ENCODE data around the gene WDR76. TPM values are rescaled to one million over a fixed set of nuclear protein-coding genes. Genes with fewer than 3 reads are reported as not detected.

WDR76 gene
- 10.8 TPM for polyA plus RNA-seq (2013)

- WGBS (ENCODE audit: insufficient coverage), result 12% methylated on average over 35 of the region's 48 CpGs
- H3K27ac ChIP-seq (ENCODE audit: insufficient read depth in 1 of 2, low read depth in 1 of 2, low read length in 2 of 2, poor library complexity in 1 of 2, severe bottlenecking in 2 of 2), result peak within 1 kb of the TSS in 1 of 2 experiments; percentile 64
- H3K4me3 ChIP-seq (ENCODE audit: control insufficient read depth in 1 of 7, extremely low read depth in 1 of 7, insufficient read depth in 4 of 7, low read depth in 2 of 7, low read length in 6 of 7), result peak within 1 kb of the TSS; percentile 48 to 86 (median 72)
- H3K9me3 ChIP-seq (ENCODE audit: control extremely low read depth in 1 of 5, control insufficient read depth in 4 of 5, insufficient read depth in 2 of 5, low read depth in 1 of 5, low read length in 4 of 5), result no peaks in the 10 kb centered on the region
- H3K36me3 ChIP-seq (ENCODE audit: control insufficient read depth in 4 of 4, insufficient read depth in 4 of 4, low read length in 3 of 4), result peaks cover 0 to 8% (median 0%) of the 10 kb centered on the region in 4 experiments
- H3K27me3 ChIP-seq (replicated peaks in 2 of 5; ENCODE audit: control insufficient read depth in 4 of 5, insufficient read depth in 5 of 5, low read length in 4 of 5), result no peaks in the 10 kb centered on the region
- CTCF ChIA-PET, result interaction anchor here (1.4 kb wide), 1 partner anchor 10 kb away, joined by 3 read pairs; no protein-coding TSS in a partner anchor
- peak; percentile 72 to 81 (median 78) for DNase-seq
- peaks cover 6 to 38% (median 35%) of the 10 kb centered on the region in 4 experiments for H3K4me1 ChIP-seq (ENCODE audit: control extremely low read depth in 1 of 4, control insufficient read depth in 4 of 4, insufficient read depth in 4 of 4, low read length in 3 of 4)
- POLR2A ChIA-PET, result no interaction called here
Measured at GRCh38 chr15:43826508-43827341, at the start of gene WDR76. Gene WDR76, plus strand, starts transcription at chr15:43827002. Its CDS starts 31 bp downstream, at chr15:43827033.

DNA sequence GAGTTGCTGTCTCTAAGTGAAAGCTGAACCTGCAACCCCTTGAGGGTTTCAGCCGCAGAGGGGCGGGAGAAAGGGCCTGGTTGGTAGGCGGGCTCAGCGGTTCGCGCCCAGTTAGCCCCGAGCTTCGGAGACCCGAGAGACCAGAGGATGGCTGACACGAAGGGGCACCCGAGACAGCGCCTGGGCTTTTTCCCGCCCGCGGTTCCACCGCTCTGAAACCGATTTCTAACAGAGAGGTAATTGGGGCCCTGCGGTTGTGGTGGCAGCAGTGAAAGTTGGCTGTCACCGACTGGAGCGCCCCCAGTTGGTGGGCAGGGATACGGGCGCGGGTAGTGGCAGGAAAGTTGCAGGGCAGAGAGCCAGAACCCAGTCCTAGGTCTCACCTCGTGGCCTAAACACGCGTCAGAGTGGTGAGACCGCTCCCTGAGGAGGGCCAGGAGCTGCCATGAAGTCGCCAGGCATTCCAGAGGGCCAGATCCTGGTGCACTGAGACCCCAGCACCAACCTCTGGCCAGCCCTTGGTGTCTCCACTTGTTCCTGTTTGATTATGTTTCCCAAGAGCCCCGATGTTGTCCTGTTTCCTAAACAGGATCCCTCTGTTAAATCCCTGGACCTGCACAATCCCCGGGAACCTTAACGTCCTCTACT lies 49.4 kb upstream of the WDR76 start:
- H3K4me1 ChIP-seq (ENCODE audit: control extremely low read depth in 1 of 4, control insufficient read depth in 4 of 4, insufficient read depth in 4 of 4, low read length in 3 of 4), result peaks cover 0 to 19% (median 10%) of the 10 kb centered on the region in 4 experiments
- peaks cover 0 to 15% (median 6%) of the 10 kb centered on the region in 4 experiments for H3K36me3 ChIP-seq (ENCODE audit: control insufficient read depth in 4 of 4, insufficient read depth in 4 of 4, low read length in 3 of 4)
- ChIA-PET POLR2A (interaction anchor here (0.7 to 1.6 kb wide), 3 partner anchors 12 to 44 kb away, joined by 3 to 5 read pairs (median 4); partner anchors contain the start of gene SERF2), CTCF (interaction anchor here (0.7 to 3.5 kb wide), 8 partner anchors 9 to 23 kb away, joined by 4 to 37 read pairs (median 6); partner anchors contain the start of genes HYPK, SERF2 and SERINC4)
- no peaks in the 10 kb centered on the region for H3K27me3 ChIP-seq (replicated peaks in 2 of 5; ENCODE audit: control insufficient read depth in 4 of 5, insufficient read depth in 5 of 5, low read length in 4 of 5)
- H3K9me3 ChIP-seq (ENCODE audit: control extremely low read depth in 1 of 5, control insufficient read depth in 4 of 5, insufficient read depth in 2 of 5, low read depth in 1 of 5, low read length in 4 of 5), result no peaks in the 10 kb centered on the region
- DNase-seq, result peak; percentile 82 to 92 (median 92)
- peak overlapping the region; percentile 76 to 94 (median 83) for H3K4me3 ChIP-seq (ENCODE audit: control insufficient read depth in 1 of 7, extremely low read depth in 1 of 7, insufficient read depth in 4 of 7, low read depth in 2 of 7, low read length in 6 of 7)
- H3K27ac ChIP-seq (ENCODE audit: insufficient read depth in 1 of 2, low read depth in 1 of 2, low read length in 2 of 2, poor library complexity in 1 of 2, severe bottlenecking in 2 of 2), result peak overlapping the region in 1 of 2 experiments; percentile 54
- 4% methylated on average over 28 of the region's 31 CpGs for WGBS (ENCODE audit: insufficient coverage)

GRCh38 chr15:43779016-43779415 lies 47.8 kb upstream of the WDR76 start:
- H3K4me1 ChIP-seq (ENCODE audit: control extremely low read depth in 1 of 4, control insufficient read depth in 4 of 4, insufficient read depth in 4 of 4, low read length in 3 of 4), result peaks cover 0 to 19% (median 10%) of the 10 kb centered on the region in 4 experiments
- H3K27ac ChIP-seq (ENCODE audit: insufficient read depth in 1 of 2, low read depth in 1 of 2, low read length in 2 of 2, poor library complexity in 1 of 2, severe bottlenecking in 2 of 2), result no peak overlapping the region
- no peaks in the 10 kb centered on the region for H3K27me3 ChIP-seq (replicated peaks in 2 of 5; ENCODE audit: control insufficient read depth in 4 of 5, insufficient read depth in 5 of 5, low read length in 4 of 5)
- DNase-seq, result no peak
- ChIA-PET CTCF (interaction anchor here (1.4 to 3.5 kb wide), 2 partner anchors 10 to 12 kb away, joined by 5 to 37 read pairs; partner anchors contain the start of gene SERF2), POLR2A (no interaction called here)
- no peaks in the 10 kb centered on the region for H3K9me3 ChIP-seq (ENCODE audit: control extremely low read depth in 1 of 5, control insufficient read depth in 4 of 5, insufficient read depth in 2 of 5, low read depth in 1 of 5, low read length in 4 of 5)
- no peak overlapping the region for H3K4me3 ChIP-seq (ENCODE audit: control insufficient read depth in 1 of 7, extremely low read depth in 1 of 7, insufficient read depth in 4 of 7, low read depth in 2 of 7, low read length in 6 of 7)
- peaks cover 0 to 2% (median 0%) of the 10 kb centered on the region in 4 experiments for H3K36me3 ChIP-seq (ENCODE audit: control insufficient read depth in 4 of 4, insufficient read depth in 4 of 4, low read length in 3 of 4)
- 100% methylated on average over 1 of the region's 1 CpG for WGBS (ENCODE audit: insufficient coverage)

- no peak for DNase-seq
- H3K4me3 ChIP-seq (ENCODE audit: control insufficient read depth in 1 of 7, extremely low read depth in 1 of 7, insufficient read depth in 4 of 7, low read depth in 2 of 7, low read length in 6 of 7), result no peak overlapping the region
- CTCF ChIA-PET, result interaction anchor here (0.8 to 6.3 kb wide), 2 partner anchors 12 to 18 kb away, joined by 3 to 37 read pairs; partner anchors contain the start of gene ELL3
- POLR2A ChIA-PET, result interaction anchor here (1.1 to 2.2 kb wide), 2 partner anchors 11 to 13 kb away, joined by 4 to 6 read pairs; partner anchors contain the start of genes ELL3, HYPK and SERINC4
- H3K27ac ChIP-seq (ENCODE audit: insufficient read depth in 1 of 2, low read depth in 1 of 2, low read length in 2 of 2, poor library complexity in 1 of 2, severe bottlenecking in 2 of 2), result no peak overlapping the region
- H3K27me3 ChIP-seq (replicated peaks in 2 of 5; ENCODE audit: control insufficient read depth in 4 of 5, insufficient read depth in 5 of 5, low read length in 4 of 5), result no peaks in the 10 kb centered on the region
- peaks cover 0 to 14% (median 12%) of the 10 kb centered on the region in 4 experiments for H3K36me3 ChIP-seq (ENCODE audit: control insufficient read depth in 4 of 4, insufficient read depth in 4 of 4, low read length in 3 of 4)
- H3K9me3 ChIP-seq (ENCODE audit: control extremely low read depth in 1 of 5, control insufficient read depth in 4 of 5, insufficient read depth in 2 of 5, low read depth in 1 of 5, low read length in 4 of 5), result no peaks in the 10 kb centered on the region
- H3K4me1 ChIP-seq (ENCODE audit: control extremely low read depth in 1 of 4, control insufficient read depth in 4 of 4, insufficient read depth in 4 of 4, low read length in 3 of 4), result peaks cover 3 to 21% (median 13%) of the 10 kb centered on the region in 4 experiments
- WGBS (ENCODE audit: insufficient coverage), result 80% methylated on average over 1 of the region's 3 CpGs
Measured at GRCh38 chr15:43789409-43789808, 37.4 kb upstream of the WDR76 start.

GRCh38 chr15:43791993-43792760 lies 34.6 kb upstream of the WDR76 start, which contains the start of gene SERF2:
Gene SERF2, plus strand, starts transcription at chr15:43792320. Its CDS starts 57 bp downstream, at chr15:43792377.
- peak; percentile 100 for DNase-seq
- Histone ChIP-seq H3K4me1 (ENCODE audit: control extremely low read depth in 1 of 4, control insufficient read depth in 4 of 4, insufficient read depth in 4 of 4, low read length in 3 of 4) (peaks cover 3 to 26% (median 13%) of the 10 kb centered on the region in 4 experiments), H3K36me3 (ENCODE audit: control insufficient read depth in 4 of 4, insufficient read depth in 4 of 4, low read length in 3 of 4) (peaks cover 12 to 41% (median 36%) of the 10 kb centered on the region in 4 experiments), H3K27ac (ENCODE audit: insufficient read depth in 1 of 2, low read depth in 1 of 2, low read length in 2 of 2, poor library complexity in 1 of 2, severe bottlenecking in 2 of 2) (peak within 1 kb of the TSS; percentile 97 to 99), H3K4me3 (ENCODE audit: control insufficient read depth in 1 of 7, extremely low read depth in 1 of 7, insufficient read depth in 4 of 7, low read depth in 2 of 7, low read length in 6 of 7) (peak within 1 kb of the TSS; percentile 78 to 100 (median 98)), H3K9me3 (ENCODE audit: control extremely low read depth in 1 of 5, control insufficient read depth in 4 of 5, insufficient read depth in 2 of 5, low read depth in 1 of 5, low read length in 4 of 5) (no peaks in the 10 kb centered on the region), H3K27me3 (replicated peaks in 2 of 5; ENCODE audit: control insufficient read depth in 4 of 5, insufficient read depth in 5 of 5, low read length in 4 of 5) (no peaks in the 10 kb centered on the region)
- POLR2A ChIA-PET, result interaction anchor here (0.9 to 1.6 kb wide), 2 partner anchors 16 to 22 kb away, joined by 4 to 5 read pairs; partner anchors contain the start of gene ELL3
- CTCF ChIA-PET, result interaction anchor here (1.4 to 6.3 kb wide), 4 partner anchors 10 to 22 kb away, joined by 4 to 37 read pairs (median 6); partner anchors contain the start of gene ELL3
- WGBS (ENCODE audit: insufficient coverage), result 0% methylated on average over 40 of the region's 66 CpGs

All from common myeloid progenitor, CD34-positive (primary cell).